GM03348 (cell line): Measurements from ENCODE around the gene SRRM2.
"Not testable (repeated sequence)": the region's sequence is repeated elsewhere in the genome, so short reads cannot be mapped to it uniquely, and the experiment has no call there.

Source experiments
- DNase-seq: peaks from one replicate; pipeline ENCODE4 v3.0.0; 2012; ENCODE audit warnings: low spot score

SRRM2 gene

DNA sequence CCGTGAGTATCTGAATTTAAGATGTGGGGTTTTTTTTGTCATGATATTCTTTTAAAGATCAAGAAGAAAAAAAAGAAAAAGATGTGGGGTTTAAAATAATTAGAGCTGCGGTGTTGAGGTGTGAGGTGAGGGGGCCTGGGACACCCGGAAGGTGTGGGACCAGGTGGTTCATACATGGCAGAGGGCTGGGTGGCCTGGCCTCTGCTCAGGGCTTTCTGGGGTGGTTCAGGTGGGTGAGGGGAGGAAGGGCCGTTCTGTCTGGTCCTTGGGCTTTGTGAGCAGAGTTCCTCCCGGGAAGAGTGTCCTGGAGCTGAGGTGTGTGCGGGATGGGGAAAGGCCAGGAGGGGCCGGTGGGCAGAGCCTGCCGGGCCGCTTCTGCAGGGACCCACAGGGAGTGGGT lies 37.4 kb upstream of the SRRM2 start:
- DNase-seq, result no peak

- DNase-seq, result peak; percentile 84
Measured at GRCh38 chr16:2715519-2715918, 36.9 kb upstream of the SRRM2 start.

DNA sequence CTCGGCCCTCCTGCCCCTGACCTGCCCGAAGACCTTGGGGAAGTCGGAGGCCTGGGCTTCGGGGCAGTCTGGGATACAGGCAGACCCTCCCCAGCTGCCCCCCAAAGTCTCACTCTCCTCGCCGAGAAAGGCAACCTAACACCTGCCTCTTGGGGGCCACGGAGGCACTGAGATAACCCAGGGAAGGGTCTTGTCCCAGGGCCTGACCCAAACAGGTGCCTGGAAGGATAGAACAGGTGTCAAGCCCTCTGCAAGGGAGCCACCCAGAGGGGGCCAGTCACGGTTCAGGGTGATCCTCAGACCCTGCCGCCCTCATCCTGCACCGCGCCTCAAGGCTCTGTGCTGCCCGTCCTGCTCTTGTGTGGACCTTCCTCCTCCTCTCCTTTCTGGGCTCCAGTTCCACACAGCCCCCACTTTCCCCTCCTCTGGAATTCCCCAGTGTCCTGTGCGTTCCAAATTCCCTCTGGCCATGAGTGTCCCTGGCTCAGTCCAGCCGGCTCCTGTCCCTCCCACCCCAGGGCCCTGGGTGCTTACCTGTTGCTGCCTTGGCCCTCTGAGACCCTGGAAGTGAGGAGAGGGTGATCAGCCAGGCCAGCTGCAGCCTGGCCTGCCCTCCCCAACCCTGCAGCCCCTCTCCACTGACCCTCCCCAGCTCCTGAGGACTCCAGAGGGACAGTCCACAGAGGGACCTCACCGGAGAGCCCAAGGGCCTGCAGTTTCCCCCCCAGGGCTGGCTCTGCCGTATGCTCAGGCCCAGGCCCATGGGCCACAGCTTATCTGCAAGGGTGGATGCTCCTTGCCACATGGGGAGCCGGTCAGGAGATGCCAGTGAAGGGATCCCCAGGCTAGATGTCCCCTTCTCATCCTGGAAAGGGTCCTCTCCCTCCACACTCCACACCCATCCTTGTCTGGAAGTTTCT lies 36.2 kb upstream of the SRRM2 start:
- DNase-seq, result no peak

DNA sequence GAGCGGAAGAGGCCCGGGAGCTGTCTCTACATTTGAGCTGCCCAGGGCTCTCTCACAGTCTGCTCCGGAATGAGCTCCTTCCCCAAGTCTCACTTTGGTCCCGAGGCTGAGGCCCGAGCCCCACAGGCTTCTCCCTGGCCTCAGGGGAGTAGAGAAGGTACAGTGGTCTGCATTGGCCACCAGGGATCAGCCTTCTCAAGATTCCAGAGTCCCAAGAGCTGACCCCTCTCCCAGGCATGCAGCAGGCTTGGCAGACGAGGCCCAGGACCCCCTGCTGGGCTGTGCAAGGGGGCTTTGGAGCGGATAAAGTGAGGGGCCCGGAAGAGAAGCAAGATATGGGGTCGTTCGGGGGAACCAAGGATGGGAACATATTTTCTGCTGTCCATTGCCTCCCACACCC lies 35.5 kb upstream of the SRRM2 start:
- no peak for DNase-seq

GRCh38 chr16:2717383-2718263 lies 34.8 kb upstream of the SRRM2 start:
- DNase-seq, result no peak

- DNase-seq, result no peak
Measured at GRCh38 chr16:2719328-2720063, 32.9 kb upstream of the SRRM2 start.

- DNase-seq, result no peak
Measured at GRCh38 chr16:2720064-2720457, 32.4 kb upstream of the SRRM2 start, which contains the start of gene PRSS27. Gene PRSS27, minus strand, starts transcription at chr16:2720224. Its CDS starts 64 bp downstream, at chr16:2720160.

- DNase-seq, result peak; percentile 96
Measured at GRCh38 chr16:2720719-2721633, 31.5 kb upstream of the SRRM2 start.

GRCh38 chr16:2721634-2722173 lies 30.7 kb upstream of the SRRM2 start:
- DNase-seq, result not testable (repeated sequence)

DNA sequence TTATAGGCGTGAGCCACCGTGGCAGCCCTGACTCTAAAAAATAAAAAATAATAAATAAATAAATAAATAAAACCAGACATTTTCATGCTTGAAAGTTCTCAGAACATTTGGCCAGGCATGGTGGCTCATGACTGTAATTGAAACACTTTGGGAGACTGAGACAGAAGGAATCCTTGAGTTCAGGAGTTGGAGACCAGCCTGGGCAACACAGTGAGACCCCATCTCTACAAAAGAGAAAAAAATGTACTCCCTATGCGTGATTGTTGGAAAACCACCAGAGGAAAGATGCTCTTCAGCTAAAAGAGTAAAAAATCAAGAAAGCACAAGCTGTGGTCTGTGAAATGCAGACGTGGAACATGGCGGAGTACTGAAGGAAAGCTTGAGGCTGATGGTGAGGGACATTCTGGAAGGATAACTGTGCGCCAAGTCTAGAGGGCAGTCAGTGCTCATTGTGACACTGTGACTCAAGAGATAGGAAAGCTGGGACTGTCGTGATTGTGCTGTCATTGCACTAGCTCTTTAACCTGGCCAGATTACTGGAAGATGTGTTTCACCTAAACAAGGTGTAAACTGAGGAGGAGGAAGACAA lies 28.3 kb upstream of the SRRM2 start:
- no peak for DNase-seq

DNA sequence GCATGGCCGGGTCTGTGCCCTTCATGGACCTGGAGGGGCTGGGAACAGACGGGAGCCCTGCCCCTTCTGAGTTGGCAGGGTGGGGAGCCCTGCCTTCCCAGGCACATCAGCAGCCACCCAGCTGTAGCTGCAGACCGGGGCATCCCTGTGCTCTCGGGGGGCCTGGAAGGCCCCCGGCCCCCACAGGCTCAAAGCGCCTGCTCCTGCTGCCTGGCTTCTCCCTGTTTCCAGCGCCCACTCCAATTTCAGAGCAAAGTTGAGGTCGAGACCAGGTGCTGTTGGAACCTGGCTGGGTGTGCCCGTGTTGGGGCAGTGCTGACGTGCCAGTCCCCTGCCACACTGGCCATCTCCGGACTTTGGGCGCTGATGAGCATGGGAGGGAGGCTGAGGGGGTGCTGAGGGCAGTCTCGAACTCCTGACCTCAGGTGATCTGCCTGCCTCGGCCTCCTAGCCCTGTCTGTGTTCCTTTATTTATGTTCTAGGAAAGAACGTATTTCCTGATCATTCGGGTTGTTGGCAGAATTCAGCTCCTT lies 27.6 kb upstream of the SRRM2 start:
- no peak for DNase-seq

- no peak for DNase-seq
Measured at GRCh38 chr16:2726923-2727322, 25.5 kb upstream of the SRRM2 start.

DNA sequence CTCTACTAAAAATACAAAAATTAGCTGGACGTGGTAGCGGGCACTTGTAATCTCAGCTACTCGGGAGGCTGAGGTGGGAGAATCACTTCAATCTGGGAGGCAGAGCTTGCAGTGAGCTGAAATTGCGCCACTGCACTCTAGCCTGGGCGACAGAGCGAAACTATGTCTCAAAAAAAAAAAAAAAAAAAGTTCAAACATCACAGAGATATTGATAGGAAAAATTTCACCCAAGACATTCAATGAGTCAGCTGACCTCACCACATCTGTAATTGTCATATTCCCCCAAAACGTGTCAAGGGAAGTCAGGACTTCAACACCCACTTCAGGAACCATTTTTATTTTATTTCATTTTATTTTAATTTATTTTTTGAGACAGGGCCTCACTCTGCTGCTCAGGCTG lies 24.4 kb upstream of the SRRM2 start:
- DNase-seq, result no peak

- no peak for DNase-seq
Measured at GRCh38 chr16:2734844-2735515, 17.5 kb upstream of the SRRM2 start.

GRCh38 chr16:2736476-2737237 lies 15.8 kb upstream of the SRRM2 start:
- DNase-seq, result no peak

DNA sequence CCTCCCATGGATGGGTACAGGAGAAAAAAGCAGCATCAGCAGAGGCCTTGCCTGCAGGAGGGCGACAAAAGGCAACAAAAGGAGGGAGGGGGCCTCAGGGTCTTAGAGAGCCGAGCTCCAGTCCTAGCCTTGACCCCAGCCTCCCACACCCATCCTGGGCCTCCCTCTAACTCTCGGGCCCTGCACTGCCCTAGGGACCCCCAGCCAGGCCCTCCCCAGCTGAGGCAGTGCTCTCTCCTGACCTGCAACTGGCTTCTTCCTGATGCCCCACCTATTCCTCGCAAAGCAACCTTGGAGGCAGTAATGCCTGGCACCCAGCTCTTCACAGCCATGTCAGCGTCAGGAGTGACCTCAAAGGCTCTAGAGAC lies 15.2 kb upstream of the SRRM2 start:
- no peak for DNase-seq

DNA sequence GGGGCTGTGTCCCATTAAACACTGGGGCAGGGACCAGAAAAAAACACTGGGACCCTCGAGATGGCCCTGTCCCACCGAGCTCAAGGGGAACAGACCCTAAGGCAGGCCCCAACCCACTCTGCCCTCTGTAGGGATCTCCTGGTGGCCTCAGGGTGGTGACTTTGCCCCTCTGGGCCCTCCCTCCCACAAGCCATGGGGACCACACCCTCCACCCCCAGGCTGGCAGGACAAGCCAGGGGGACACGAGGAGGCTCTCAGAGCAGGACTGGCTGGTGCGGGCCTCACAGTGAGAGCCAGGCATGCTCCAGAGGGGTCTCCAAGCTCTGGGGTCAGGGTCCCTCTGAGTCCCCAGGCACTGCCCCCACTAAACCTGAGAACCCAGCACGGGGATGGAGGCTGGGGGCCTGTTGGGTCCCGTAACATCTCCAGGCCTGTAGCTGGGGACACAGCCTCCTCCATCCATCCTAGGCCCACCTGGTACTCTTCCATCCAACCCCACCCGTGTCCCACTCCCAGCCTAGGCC lies 14.5 kb upstream of the SRRM2 start:
- no peak for DNase-seq

DNA sequence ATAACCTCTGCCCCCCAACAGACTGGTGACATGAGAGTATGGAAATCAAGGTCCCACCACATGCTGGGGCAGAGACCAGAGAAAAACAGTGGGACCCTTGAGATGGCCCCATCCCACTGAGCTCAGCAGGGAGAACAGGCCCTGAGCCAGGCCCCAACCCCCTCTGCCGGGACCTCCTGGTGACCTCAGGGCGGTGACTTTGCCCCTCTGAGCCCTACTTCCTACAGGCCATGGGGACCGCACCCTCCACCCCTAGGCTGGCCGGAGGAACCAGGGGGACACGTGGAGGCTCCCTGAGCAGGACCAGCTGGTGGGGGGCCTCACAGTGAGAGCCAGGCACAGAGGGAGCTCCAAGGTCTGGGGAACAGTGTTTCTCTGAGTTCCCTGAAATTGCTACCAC lies 13.8 kb upstream of the SRRM2 start:
- no peak for DNase-seq
